Measurements from ENCODE around the gene PPP1R12C.

- TF ChIP-seq ATF6 (CRISPR knock-in tag; IDR thresholded peaks at IDR 0.05) (no peak), CTCF (IDR thresholded peaks at IDR 0.05) (no peak), ZNF396 (CRISPR knock-in tag; IDR thresholded peaks at IDR 0.05; ENCODE audit: borderline replicate concordance) (no peak), USF2 (CRISPR knock-in tag; IDR thresholded peaks at IDR 0.05) (no peak), SP1 (CRISPR knock-in tag; conservative IDR thresholded peaks at IDR 0.05) (no peak), EMX1 (CRISPR knock-in tag; IDR thresholded peaks at IDR 0.05) (no peak), ZNF121 (CRISPR knock-in tag; IDR thresholded peaks at IDR 0.05) (no peak), ZBTB21 (CRISPR knock-in tag; IDR thresholded peaks at IDR 0.05; ENCODE audit: borderline replicate concordance) (no peak), MXD4 (CRISPR knock-in tag; IDR thresholded peaks at IDR 0.05; ENCODE audit: borderline replicate concordance) (no peak), NFYB (CRISPR knock-in tag; conservative IDR thresholded peaks at IDR 0.05; ENCODE audit: low read depth) (no peak), GTF2I (CRISPR knock-in tag; conservative IDR thresholded peaks at IDR 0.05) (no peak)
Measured at GRCh38 chr19:55066107-55066709, 51.2 kb downstream of the PPP1R12C start.

Data from WTC11 (cell line).